ENCODE results near the gene KLHL8.

The KLHL8 gene

GRCh38 chr4:87121341-87122065, 98.9 kb downstream of the KLHL8 start:
- DNase-seq (ENCODE audit: low read depth, low spot score): no peak

GRCh38 chr4:87120411-87121162, 99.8 kb downstream of the KLHL8 start:
- no peak for DNase-seq (ENCODE audit: low read depth, low spot score)

- no peak for DNase-seq (ENCODE audit: low read depth, low spot score)
These were observed 100.4 kb downstream of the KLHL8 start for GRCh38 chr4:87120010-87120409.

GRCh38 chr4:87118826-87119225, 101.6 kb downstream of the KLHL8 start:
- peak; percentile 45 for DNase-seq (ENCODE audit: low read depth, low spot score)

- no peak for DNase-seq (ENCODE audit: low read depth, low spot score)
These were observed 102.0 kb downstream of the KLHL8 start for GRCh38 chr4:87118421-87118820.

- DNase-seq (ENCODE audit: low read depth, low spot score): no peak
These were observed 102.7 kb downstream of the KLHL8 start for GRCh38 chr4:87117732-87118075.

GRCh38 chr4:87117051-87117731, 103.2 kb downstream of the KLHL8 start:
- no peak for DNase-seq (ENCODE audit: low read depth, low spot score)

- no peak for DNase-seq (ENCODE audit: low read depth, low spot score)
These were observed 104.2 kb downstream of the KLHL8 start for GRCh38 chr4:87116231-87116630.

- DNase-seq (ENCODE audit: low read depth, low spot score): peak; percentile 25
These were observed 106.0 kb downstream of the KLHL8 start for GRCh38 chr4:87114245-87115062.

- no peak for DNase-seq (ENCODE audit: low read depth, low spot score)
These were observed 108.4 kb downstream of the KLHL8 start for GRCh38 chr4:87112063-87112462.

Data from iPS DF 19.7 (cell line).